OCI-LY1 (cell line): ENCODE measurements around the gene OR2S2.

Experiments
- H2AFZ ChIP-seq: fragments of 200-600 bp; sonication (generic), shearing (Covaris generic); 2 replicates; pipeline ENCODE4 v1.6.0; 2014; ENCODE audit warnings: antibody characterized with exemption, mild to moderate bottlenecking, low read length
- H3F3A ChIP-seq: fragments of 200-600 bp; sonication (generic), shearing (Covaris generic); 2 replicates; pipeline ENCODE4 v1.6.0; 2014; ENCODE audit warnings: mild to moderate bottlenecking, antibody characterized with exemption, low read length, moderate library complexity; ENCODE audit not compliant: insufficient read depth
- H3K27ac ChIP-seq: fragments of 200-600 bp; sonication (generic); 2 replicates; pipeline ENCODE4 v1.5.1; 2014; ENCODE audit warnings: low read length, mixed run types, mild to moderate bottlenecking, low read depth; ENCODE audit not compliant: poor library complexity, severe bottlenecking
- H3K27me3 ChIP-seq: fragments of 200-600 bp; sonication (generic); 2 replicates; pipeline ENCODE4 v1.6.0; 2014; ENCODE audit warnings: antibody characterized with exemption, mild to moderate bottlenecking, low read length, moderate library complexity; ENCODE audit not compliant: insufficient read depth
- H3K36me3 ChIP-seq: fragments of 200-600 bp; sonication (generic); 2 replicates; pipeline ENCODE4 v1.6.1; 2014; ENCODE audit warnings: mild to moderate bottlenecking, antibody characterized with exemption, low read length, moderate library complexity, mixed read lengths; ENCODE audit not compliant: insufficient read depth
- H3K4me1 ChIP-seq: fragments of 200-600 bp; sonication (generic); 2 replicates; pipeline ENCODE4 v1.5.1; 2014; ENCODE audit warnings: mild to moderate bottlenecking, low read length, moderate library complexity; ENCODE audit not compliant: insufficient read depth, severe bottlenecking
- H3K4me2 ChIP-seq: fragments of 200-600 bp; sonication (generic), shearing (Covaris generic); 2 replicates; pipeline ENCODE4 v1.6.1; 2014; ENCODE audit warnings: low read length
- H3K4me3 ChIP-seq: fragments of 200-600 bp; sonication (generic); 2 replicates; pipeline ENCODE4 v1.5.1; 2014; ENCODE audit warnings: low read length, low read depth, mild to moderate bottlenecking, mixed read lengths; ENCODE audit not compliant: poor library complexity, severe bottlenecking
- H3K79me2 ChIP-seq: fragments of 200-600 bp; shearing (Covaris generic); 2 replicates; pipeline ENCODE4 v1.6.1; 2016; ENCODE audit warnings: mixed run types, low read length, mixed read lengths; ENCODE audit not compliant: insufficient read depth
- H3K9ac ChIP-seq: fragments of 200-600 bp; sonication (generic), shearing (Covaris generic); 2 replicates; pipeline ENCODE4 v1.6.1; 2014; ENCODE audit warnings: mild to moderate bottlenecking, low read length, mixed read lengths
- H3K9me2 ChIP-seq: fragments of 200-600 bp; sonication (generic), shearing (Covaris generic); 2 replicates; pipeline ENCODE4 v1.6.1; 2014; ENCODE audit warnings: low read depth, mild to moderate bottlenecking, low read length, mixed read lengths
- H3K9me3 ChIP-seq: fragments of 200-600 bp; shearing (Covaris generic); 2 replicates; pipeline ENCODE4 v1.6.1; 2014; ENCODE audit warnings: low read length, mixed read lengths
- H4K20me1 ChIP-seq: fragments of 200-600 bp; sonication (generic), shearing (Covaris generic); 2 replicates; pipeline ENCODE4 v1.6.0; 2016; ENCODE audit warnings: mild to moderate bottlenecking, low read length; ENCODE audit not compliant: insufficient read depth
- EZH2 ChIP-seq: fragments of 200-600 bp; sonication (generic), shearing (Covaris generic); IDR thresholded peaks from 2 replicates; pipeline ENCODE4 v1.8.0; 2017; ENCODE audit warnings: borderline replicate concordance, mixed run types, mild to moderate bottlenecking, antibody characterized with exemption, low read length, moderate library complexity, mixed read lengths
- TF ChIP-seq, protein P1 (sequence below): fragments of 200-600 bp; sonication (generic), shearing (Covaris generic); IDR thresholded peaks from 2 replicates; pipeline ENCODE4 v1.5.1; 2017; ENCODE audit warnings: mild to moderate bottlenecking, antibody characterized with exemption, low read length, moderate library complexity, mixed read lengths

Gene OR2S2

GRCh38 chr9:35944173-35944572 is 13.8 kb downstream of the OR2S2 start:
- Histone ChIP-seq H3K4me1 (no peaks in the 10 kb centered on the region), H3K27ac (no peak overlapping the region), H3K9me3 (no peaks in the 10 kb centered on the region), H4K20me1 (no peaks in the 10 kb centered on the region), H3K9ac (no peak overlapping the region), H3K79me2 (no peaks in the 10 kb centered on the region), H2AFZ (no peak overlapping the region), H3K4me3 (no peak overlapping the region), H3K36me3 (no peaks in the 10 kb centered on the region), H3K27me3 (no peaks in the 10 kb centered on the region), H3K4me2 (no peak overlapping the region), H3F3A (no peaks in the 10 kb centered on the region), H3K9me2 (no peaks in the 10 kb centered on the region)
- no peak for TF ChIP-seq EZH2
- TF ChIP-seq, protein P1, sequence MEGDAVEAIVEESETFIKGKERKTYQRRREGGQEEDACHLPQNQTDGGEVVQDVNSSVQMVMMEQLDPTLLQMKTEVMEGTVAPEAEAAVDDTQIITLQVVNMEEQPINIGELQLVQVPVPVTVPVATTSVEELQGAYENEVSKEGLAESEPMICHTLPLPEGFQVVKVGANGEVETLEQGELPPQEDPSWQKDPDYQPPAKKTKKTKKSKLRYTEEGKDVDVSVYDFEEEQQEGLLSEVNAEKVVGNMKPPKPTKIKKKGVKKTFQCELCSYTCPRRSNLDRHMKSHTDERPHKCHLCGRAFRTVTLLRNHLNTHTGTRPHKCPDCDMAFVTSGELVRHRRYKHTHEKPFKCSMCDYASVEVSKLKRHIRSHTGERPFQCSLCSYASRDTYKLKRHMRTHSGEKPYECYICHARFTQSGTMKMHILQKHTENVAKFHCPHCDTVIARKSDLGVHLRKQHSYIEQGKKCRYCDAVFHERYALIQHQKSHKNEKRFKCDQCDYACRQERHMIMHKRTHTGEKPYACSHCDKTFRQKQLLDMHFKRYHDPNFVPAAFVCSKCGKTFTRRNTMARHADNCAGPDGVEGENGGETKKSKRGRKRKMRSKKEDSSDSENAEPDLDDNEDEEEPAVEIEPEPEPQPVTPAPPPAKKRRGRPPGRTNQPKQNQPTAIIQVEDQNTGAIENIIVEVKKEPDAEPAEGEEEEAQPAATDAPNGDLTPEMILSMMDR, result no peak

DNA sequence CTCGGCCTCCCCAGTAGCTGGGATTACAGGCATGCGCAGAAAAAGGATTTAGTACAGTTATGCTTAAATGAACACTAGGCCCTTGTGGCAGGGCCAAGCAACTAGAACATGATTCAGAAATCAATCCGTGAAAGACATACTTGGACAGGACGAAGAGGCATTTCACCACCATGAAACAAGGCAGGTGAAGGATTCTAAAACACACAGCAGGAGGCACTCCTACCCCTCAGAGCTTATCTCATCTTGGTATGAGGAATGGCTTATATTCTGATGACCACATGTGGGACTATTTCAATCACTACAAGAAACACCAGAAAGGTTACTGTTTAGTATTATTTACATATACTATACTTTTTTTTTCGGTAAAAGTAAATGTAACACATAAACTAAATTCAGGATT is 15.7 kb downstream of the OR2S2 start:
- H3K36me3 ChIP-seq, result no peaks in the 10 kb centered on the region
- H3K9ac ChIP-seq, result no peak overlapping the region
- H2AFZ ChIP-seq, result no peak overlapping the region
- no peaks in the 10 kb centered on the region for H4K20me1 ChIP-seq
- H3K27ac ChIP-seq, result no peak overlapping the region
- H3K4me2 ChIP-seq, result no peak overlapping the region
- no peak for TF ChIP-seq EZH2
- TF ChIP-seq, protein P1, result no peak
- H3F3A ChIP-seq, result no peaks in the 10 kb centered on the region
- H3K4me3 ChIP-seq, result no peak overlapping the region
- no peaks in the 10 kb centered on the region for H3K79me2 ChIP-seq
- H3K27me3 ChIP-seq, result no peaks in the 10 kb centered on the region
- H3K4me1 ChIP-seq, result no peaks in the 10 kb centered on the region
- H3K9me2 ChIP-seq, result no peaks in the 10 kb centered on the region
- no peaks in the 10 kb centered on the region for H3K9me3 ChIP-seq

- Histone ChIP-seq H3K9ac (no peak overlapping the region), H3K4me2 (no peak overlapping the region), H3K79me2 (no peaks in the 10 kb centered on the region), H2AFZ (no peak overlapping the region), H3K27me3 (no peaks in the 10 kb centered on the region), H3K27ac (no peak overlapping the region), H3K9me3 (no peaks in the 10 kb centered on the region), H3K4me3 (no peak overlapping the region), H3K9me2 (no peaks in the 10 kb centered on the region), H3F3A (no peaks in the 10 kb centered on the region), H3K36me3 (no peaks in the 10 kb centered on the region), H4K20me1 (no peaks in the 10 kb centered on the region), H3K4me1 (no peaks in the 10 kb centered on the region)
- TF ChIP-seq, protein P1, result no peak
- no peak for TF ChIP-seq EZH2
Measured at GRCh38 chr9:35940458-35941407, 17.2 kb downstream of the OR2S2 start.
